GM19035 (cell line): ENCODE results near the gene P4HTM.
A peak's percentile ranks its signal among the peaks of the same experiment; 100 is the strongest.
"Not testable (repeated sequence)": the region's sequence is repeated elsewhere in the genome, so short reads cannot be mapped to it uniquely, and the experiment has no call there.

ENCODE experiments used
- ATAC-seq: cut with Tn5 transposase; IDR thresholded peaks from one replicate; pipeline ENCODE4 v1.9.1; 2021; ENCODE audit not compliant: unreplicated experiment

The P4HTM gene

GRCh38 chr3:49007771-49008528, 17.9 kb downstream of the P4HTM start:
- ATAC-seq = peak; percentile 43

GRCh38 chr3:49008627-49009026, 18.6 kb downstream of the P4HTM start:
- not testable (repeated sequence) for ATAC-seq

- ATAC-seq = no peak
These were observed 19.4 kb downstream of the P4HTM start for GRCh38 chr3:49009396-49009795.

GRCh38 chr3:49012441-49013017, 22.5 kb downstream of the P4HTM start:
- ATAC-seq = no peak

- no peak for ATAC-seq
These were observed 23.2 kb downstream of the P4HTM start for GRCh38 chr3:49013113-49013737.

GRCh38 chr3:49013738-49014660, 24.0 kb downstream of the P4HTM start:
- ATAC-seq = no peak

- ATAC-seq = no peak
These were observed 25.0 kb downstream of the P4HTM start for GRCh38 chr3:49015072-49015471.

GRCh38 chr3:49015765-49016164, 25.7 kb downstream of the P4HTM start:
- no peak for ATAC-seq

GRCh38 chr3:49016414-49017228, 26.6 kb downstream of the P4HTM start:
- ATAC-seq = no peak

- no peak for ATAC-seq
These were observed 27.4 kb downstream of the P4HTM start for GRCh38 chr3:49017229-49017970.

- ATAC-seq = no peak
These were observed 28.1 kb downstream of the P4HTM start, which contains the start of gene DALRD3 for GRCh38 chr3:49017971-49018706. Gene DALRD3 (minus strand): TSS chr3:49018580. CDS start chr3:49018564, 16 bp downstream.

- no peak for ATAC-seq
These were observed 28.6 kb downstream of the P4HTM start for GRCh38 chr3:49018707-49019006.

GRCh38 chr3:49019941-49020329, 29.9 kb downstream of the P4HTM start:
- no peak for ATAC-seq

GRCh38 chr3:49020330-49021212, 30.5 kb downstream of the P4HTM start:
- peak; percentile 3 for ATAC-seq

- ATAC-seq = peak; percentile 53
These were observed 31.3 kb downstream of the P4HTM start for GRCh38 chr3:49021213-49021812.

- ATAC-seq = peak; percentile 56
These were observed 32.0 kb downstream of the P4HTM start, which contains the start of gene NDUFAF3 for GRCh38 chr3:49021813-49022687. Gene NDUFAF3 (plus strand): TSS chr3:49022121. CDS start chr3:49022145, 24 bp downstream.
